Liver (tissue), 3 donors: ENCODE data around the gene FADS6.

Experiments
- CTCF ChIP-seq: fragments of 150-350 bp; IDR thresholded peaks from 2 replicates; pipeline ENCODE4 v1.5.1; 2017; ENCODE audit warnings: improper control_type of control experiment, low read depth, low read length; ENCODE audit not compliant: missing input control
- MAX ChIP-seq: IDR thresholded peaks from 2 replicates; pipeline ENCODE4 v1.6.1; 2016; ENCODE audit warnings: antibody characterized with exemption
- SP1 ChIP-seq: IDR thresholded peaks from 2 replicates; pipeline ENCODE4 v1.6.1; 2018; ENCODE audit warnings: antibody characterized with exemption, mild to moderate bottlenecking
- donor health status: healthy.
- donor health status: healthy.

GRCh38 chr17:74872313-74873036 lies 21.0 kb downstream of the FADS6 start, which contains the start of gene FDXR:
- TF ChIP-seq CTCF: no peak
- no peak for TF ChIP-seq MAX
- no peak for TF ChIP-seq SP1
